ENCODE results near the gene LCORL. TPM values are rescaled to one million over a fixed set of nuclear protein-coding genes. Genes with fewer than 3 reads are reported as not detected.
A peak's percentile ranks its signal among the peaks of the same experiment; 100 is the strongest.
"Not testable (repeated sequence)": the region's sequence is repeated elsewhere in the genome, so short reads cannot be mapped to it uniquely, and the experiment has no call there.

Gene LCORL
- total RNA-seq (2014; rRNA removed; shearing (Covaris generic)) = 17.1 and 18.1 TPM in 2 replicates

GRCh38 chr4:18021720-18022571 lies at the start of gene LCORL:
TSS of gene LCORL (minus strand) at chr4:18021755. CDS start at chr4:18021751, 4 bp downstream.
- H3K36me3 ChIP-seq = no peaks in the 10 kb centered on the region
- no peaks in the 10 kb centered on the region for H3K4me1 ChIP-seq
- H3K9me3 ChIP-seq (replicated peaks) = no peaks in the 10 kb centered on the region
- peak; percentile 93 to 96 for DNase-seq
- H3K4me3 ChIP-seq = peak within 1 kb of the TSS; percentile 83
- peak within 1 kb of the TSS; percentile 73 for H3K27ac ChIP-seq
- H3K27me3 ChIP-seq = no peaks in the 10 kb centered on the region

DNA sequence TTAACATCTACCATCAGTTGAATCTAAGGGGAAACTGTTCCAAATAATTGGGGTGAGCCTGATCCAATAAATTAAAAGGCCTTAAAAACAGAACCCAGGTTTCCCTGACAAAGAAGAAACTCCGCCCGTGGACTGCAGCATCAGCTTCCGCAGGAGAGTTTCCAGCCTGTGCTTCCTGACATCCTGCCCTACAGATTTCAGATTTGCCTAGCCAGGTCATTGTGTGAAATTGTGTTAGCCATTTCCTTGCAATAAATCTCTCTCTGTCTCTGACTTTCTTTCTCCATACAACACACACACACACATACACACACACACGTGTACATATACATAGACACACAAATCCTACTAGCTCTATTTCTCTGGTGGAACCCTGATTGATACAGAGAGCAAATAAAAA lies 48.3 kb upstream of the LCORL start:
- Histone ChIP-seq H3K4me3 (no peak overlapping the region), H3K9me3 (replicated peaks) (no peaks in the 10 kb centered on the region; the same call in 1 of the 2 replicates), H3K4me1 (no peaks in the 10 kb centered on the region), H3K27ac (no peak overlapping the region), H3K27me3 (no peaks in the 10 kb centered on the region; the same call in 1 of the 2 replicates), H3K36me3 (no peaks in the 10 kb centered on the region)
- DNase-seq = no peak

GRCh38 chr4:18067031-18067430 lies 45.5 kb upstream of the LCORL start:
- H3K27me3 ChIP-seq = no peaks in the 10 kb centered on the region; the same call in 1 of the 2 replicates
- no peaks in the 10 kb centered on the region for H3K9me3 ChIP-seq (replicated peaks)
- H3K27ac ChIP-seq = no peak overlapping the region
- no peaks in the 10 kb centered on the region for H3K36me3 ChIP-seq
- H3K4me3 ChIP-seq = no peak overlapping the region
- DNase-seq = no peak
- H3K4me1 ChIP-seq = no peaks in the 10 kb centered on the region

DNA sequence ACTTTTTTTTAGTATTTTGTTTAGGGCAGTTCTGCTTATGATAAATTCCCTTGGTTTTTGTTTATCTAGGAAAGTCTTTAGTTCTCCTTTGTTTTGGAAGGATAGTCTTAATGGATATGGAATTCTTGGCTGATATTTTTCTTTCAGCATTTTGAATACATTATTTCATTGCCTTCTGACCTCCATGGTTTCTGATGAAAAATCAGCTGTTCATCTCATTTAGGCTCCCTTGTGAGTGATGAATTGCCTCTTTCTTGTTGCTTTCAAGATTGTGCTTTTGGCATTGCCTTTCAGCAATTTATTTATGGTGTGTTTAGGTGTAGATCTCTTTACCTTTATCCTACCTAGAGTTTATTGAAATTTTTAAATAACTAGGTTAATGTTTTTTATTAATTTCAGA lies 41.5 kb upstream of the LCORL start:
- H3K36me3 ChIP-seq = no peaks in the 10 kb centered on the region
- no peaks in the 10 kb centered on the region for H3K4me1 ChIP-seq
- DNase-seq = no peak
- H3K27ac ChIP-seq = no peak overlapping the region
- no peaks in the 10 kb centered on the region for H3K9me3 ChIP-seq (replicated peaks)
- no peaks in the 10 kb centered on the region; the same call in 1 of the 2 replicates for H3K27me3 ChIP-seq
- H3K4me3 ChIP-seq = no peak overlapping the region

DNA sequence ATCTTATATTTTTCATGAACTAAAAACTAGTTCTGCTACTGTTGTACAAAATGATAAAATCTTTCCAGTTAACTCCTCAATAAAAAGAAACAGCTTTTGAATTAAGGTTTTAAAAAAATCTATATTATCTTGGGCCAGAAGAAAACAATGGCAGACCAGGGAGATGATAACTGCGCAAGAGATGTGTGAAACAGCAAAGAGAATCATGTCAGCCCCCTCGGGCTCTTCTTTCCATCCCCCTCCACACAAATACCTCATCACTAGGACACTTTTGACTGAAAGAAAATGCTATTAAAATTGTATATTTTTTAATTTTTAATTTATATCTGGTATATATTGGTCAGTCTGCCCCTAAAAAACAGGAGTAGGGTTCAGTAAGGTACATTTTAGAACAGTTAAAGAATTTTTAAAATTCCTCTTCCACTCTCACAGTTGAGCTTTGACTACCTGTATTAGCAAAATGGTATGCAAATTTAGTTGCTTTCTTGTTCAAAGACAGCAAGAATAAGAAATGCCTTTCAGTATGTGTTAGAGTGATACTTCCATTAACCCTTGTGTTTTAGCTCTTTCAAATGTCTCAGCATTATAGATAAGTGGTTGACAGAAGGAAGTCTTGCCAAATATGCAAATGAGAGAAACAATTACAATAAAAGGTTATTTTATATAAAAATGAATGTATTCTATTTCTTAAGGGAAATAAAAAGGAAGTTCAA lies 36.4 kb upstream of the LCORL start:
- H3K4me1 ChIP-seq = no peaks in the 10 kb centered on the region
- no peak overlapping the region for H3K27ac ChIP-seq
- H3K27me3 ChIP-seq = peaks cover 5% of the 10 kb centered on the region
- no peak for DNase-seq
- H3K4me3 ChIP-seq = no peak overlapping the region
- no peaks in the 10 kb centered on the region for H3K36me3 ChIP-seq
- H3K9me3 ChIP-seq (replicated peaks) = no peaks in the 10 kb centered on the region

- H3K27ac ChIP-seq = no peak overlapping the region
- no peaks in the 10 kb centered on the region for H3K4me1 ChIP-seq
- no peak overlapping the region for H3K4me3 ChIP-seq
- peaks cover 5% of the 10 kb centered on the region for H3K27me3 ChIP-seq
- no peak for DNase-seq
- H3K36me3 ChIP-seq = no peaks in the 10 kb centered on the region
- no peaks in the 10 kb centered on the region for H3K9me3 ChIP-seq (replicated peaks)
Observed at GRCh38 chr4:18056030-18056429, 34.5 kb upstream of the LCORL start.

DNA sequence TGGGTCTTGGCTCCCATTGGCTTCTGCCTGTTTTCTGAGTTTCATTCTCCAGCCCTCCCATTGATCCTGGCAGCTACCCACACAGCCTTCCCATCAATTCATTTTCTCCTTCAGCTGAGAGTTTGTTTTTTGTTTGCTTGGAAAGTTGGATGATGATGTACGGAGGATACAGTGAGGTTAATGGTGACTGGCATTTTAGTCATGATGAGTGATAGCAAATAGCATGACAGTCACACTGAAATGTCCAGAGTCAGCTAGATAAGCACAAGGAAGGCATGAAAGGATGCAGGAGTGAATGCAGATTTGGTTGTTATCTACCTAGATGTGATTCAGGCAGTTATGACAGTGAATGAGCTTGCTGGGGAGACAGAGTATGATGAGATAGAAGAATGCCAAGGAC lies 30.6 kb upstream of the LCORL start:
- Histone ChIP-seq H3K9me3 (replicated peaks) (no peaks in the 10 kb centered on the region), H3K36me3 (no peaks in the 10 kb centered on the region)

GRCh38 chr4:18051281-18051680 lies 29.7 kb upstream of the LCORL start:
- Histone ChIP-seq H3K27me3 (no peaks in the 10 kb centered on the region; the same call in 1 of the 2 replicates), H3K4me3 (no peak overlapping the region), H3K27ac (no peak overlapping the region), H3K36me3 (no peaks in the 10 kb centered on the region), H3K9me3 (replicated peaks) (no peaks in the 10 kb centered on the region), H3K4me1 (no peaks in the 10 kb centered on the region)
- no peak for DNase-seq

More for the DNA sequence above, 30.6 kb upstream of the LCORL start:
- Histone ChIP-seq H3K4me1 (no peaks in the 10 kb centered on the region), H3K27me3 (peaks cover 5% of the 10 kb centered on the region; the same call in 1 of the 2 replicates), H3K27ac (no peak overlapping the region), H3K4me3 (no peak overlapping the region)
- no peak for DNase-seq

- H3K9me3 ChIP-seq (replicated peaks) = no peaks in the 10 kb centered on the region
- H3K36me3 ChIP-seq = no peaks in the 10 kb centered on the region
- H3K27me3 ChIP-seq = no peaks in the 10 kb centered on the region; the same call in 1 of the 2 replicates
- no peaks in the 10 kb centered on the region for H3K4me1 ChIP-seq
- no peak overlapping the region for H3K4me3 ChIP-seq
- no peak for DNase-seq
- no peak overlapping the region for H3K27ac ChIP-seq
Observed at GRCh38 chr4:18050448-18050847, 28.9 kb upstream of the LCORL start.

- H3K4me3 ChIP-seq = no peak overlapping the region
Observed at GRCh38 chr4:18049446-18049845, 27.9 kb upstream of the LCORL start.

DNA sequence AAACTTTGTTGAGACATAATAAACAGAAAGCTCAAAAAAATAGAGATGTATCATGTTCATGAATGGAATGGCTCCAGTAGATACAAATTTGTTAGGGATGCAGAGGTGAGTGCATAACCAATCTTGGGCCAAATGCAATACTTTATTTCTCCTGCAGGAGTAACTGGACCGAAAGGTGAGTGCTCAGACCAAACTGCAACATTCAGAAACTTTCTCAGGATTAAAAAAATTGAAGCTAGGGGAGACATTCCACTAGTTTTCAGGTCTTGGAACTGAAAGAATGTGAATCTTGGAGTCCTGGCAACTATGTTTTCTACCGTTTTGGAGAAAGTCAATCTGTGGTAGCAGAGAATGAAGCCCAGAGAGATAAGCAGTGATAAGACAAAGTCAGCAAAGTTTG lies 21.2 kb upstream of the LCORL start:
- Histone ChIP-seq H3K27ac (no peak overlapping the region), H3K27me3 (no peaks in the 10 kb centered on the region), H3K36me3 (no peaks in the 10 kb centered on the region), H3K4me1 (no peaks in the 10 kb centered on the region), H3K9me3 (replicated peaks) (no peaks in the 10 kb centered on the region), H3K4me3 (no peak overlapping the region)
- DNase-seq = no peak

More at GRCh38 chr4:18049446-18049845, 27.9 kb upstream of the LCORL start:
- no peaks in the 10 kb centered on the region for H3K36me3 ChIP-seq
- no peaks in the 10 kb centered on the region for H3K9me3 ChIP-seq (replicated peaks)
- no peak overlapping the region for H3K27ac ChIP-seq
- H3K27me3 ChIP-seq = no peaks in the 10 kb centered on the region; the same call in 1 of the 2 replicates
- no peaks in the 10 kb centered on the region for H3K4me1 ChIP-seq
- DNase-seq = no peak

GRCh38 chr4:18042012-18042411 lies 20.5 kb upstream of the LCORL start:
- H3K9me3 ChIP-seq (replicated peaks) = no peaks in the 10 kb centered on the region
- H3K4me3 ChIP-seq = no peak overlapping the region
- H3K36me3 ChIP-seq = no peaks in the 10 kb centered on the region
- H3K27ac ChIP-seq = no peak overlapping the region
- no peaks in the 10 kb centered on the region for H3K4me1 ChIP-seq
- DNase-seq = no peak
- no peaks in the 10 kb centered on the region for H3K27me3 ChIP-seq

DNA sequence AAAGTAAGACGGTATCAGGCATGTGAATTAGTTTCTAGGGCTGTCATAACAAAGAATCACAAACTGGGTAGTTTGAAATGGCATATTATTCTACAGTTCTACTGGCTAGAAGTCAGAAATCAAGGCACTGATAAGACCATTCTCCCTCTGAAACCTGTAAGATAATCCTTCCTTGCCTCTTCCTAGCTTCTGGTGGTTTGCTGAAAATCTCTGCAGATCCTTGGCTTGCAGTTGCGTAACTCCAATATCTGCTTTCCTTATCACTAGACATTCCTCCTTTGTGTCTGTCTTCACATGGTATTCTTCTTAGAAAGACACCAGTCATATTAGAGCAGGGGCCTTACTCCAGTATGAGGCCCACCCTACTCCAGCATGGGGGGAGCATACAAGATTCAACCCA lies 19.6 kb upstream of the LCORL start:
- Histone ChIP-seq H3K36me3 (no peaks in the 10 kb centered on the region), H3K4me1 (no peaks in the 10 kb centered on the region), H3K4me3 (no peak overlapping the region), H3K27me3 (no peaks in the 10 kb centered on the region), H3K9me3 (replicated peaks) (no peaks in the 10 kb centered on the region), H3K27ac (no peak overlapping the region)
- no peak for DNase-seq

GRCh38 chr4:18039113-18039512 lies 17.6 kb upstream of the LCORL start:
- no peaks in the 10 kb centered on the region for H3K36me3 ChIP-seq
- H3K27me3 ChIP-seq = no peaks in the 10 kb centered on the region
- no peaks in the 10 kb centered on the region for H3K9me3 ChIP-seq (replicated peaks)
- no peaks in the 10 kb centered on the region for H3K4me1 ChIP-seq
- no peak for DNase-seq
- H3K4me3 ChIP-seq = no peak overlapping the region
- H3K27ac ChIP-seq = no peak overlapping the region

DNA sequence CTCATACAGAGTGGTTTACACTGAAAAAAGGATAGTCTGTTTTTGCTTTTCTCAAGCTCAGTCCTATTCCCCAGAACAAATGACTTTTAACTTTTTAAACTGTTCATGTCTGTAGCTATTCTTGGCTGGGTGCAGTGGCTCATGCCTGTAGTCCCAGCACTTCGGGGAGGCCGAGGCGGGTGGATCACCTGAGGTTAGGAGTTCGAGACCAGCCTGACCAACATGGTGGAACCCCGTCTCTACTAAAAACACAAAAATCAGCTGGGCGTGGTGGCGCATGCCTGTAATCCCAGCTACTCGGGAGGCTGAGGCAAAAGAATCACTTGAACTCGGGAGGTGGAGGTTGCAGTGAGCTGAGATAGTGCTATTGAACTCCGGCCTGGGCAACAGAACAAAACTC lies 14.8 kb upstream of the LCORL start:
- H3K27me3 ChIP-seq; H3K9me3 ChIP-seq (replicated peaks): not testable (repeated sequence)

More for the DNA sequence above, 14.8 kb upstream of the LCORL start:
- not testable (repeated sequence) for DNase-seq, H3K4me1 ChIP-seq, H3K36me3 ChIP-seq, H3K4me3 ChIP-seq, H3K27ac ChIP-seq

All from SJCRH30 (cell line).